DOHH2 (cell line): Measurements from ENCODE around the gene GALNT18.

Source experiments
- H3F3A ChIP-seq: fragments of 200-600 bp; sonication (generic), shearing (Covaris generic); 2 replicates; pipeline ENCODE4 v1.6.0; 2016; ENCODE audit warnings: antibody characterized with exemption, mild to moderate bottlenecking; ENCODE audit not compliant: control insufficient read depth, insufficient read depth
- H3K27ac ChIP-seq: fragments of 200-600 bp; sonication (generic); 2 replicates; pipeline ENCODE4 v1.5.1; 2014; ENCODE audit warnings: low read depth, mild to moderate bottlenecking, low read length, moderate library complexity
- H3K27me3 ChIP-seq: fragments of 200-600 bp; sonication (generic); 2 replicates; pipeline ENCODE4 v1.6.1; 2014; ENCODE audit warnings: mild to moderate bottlenecking, low read length, mixed read lengths; ENCODE audit not compliant: control insufficient read depth
- H3K36me3 ChIP-seq: fragments of 200-600 bp; sonication (generic); 2 replicates; pipeline ENCODE4 v1.6.1; 2014; ENCODE audit warnings: mild to moderate bottlenecking, low read length, moderate library complexity, mixed read lengths; ENCODE audit not compliant: control insufficient read depth
- H3K4me1 ChIP-seq: fragments of 200-600 bp; sonication (generic); 2 replicates; pipeline ENCODE4 v1.6.1; 2014; ENCODE audit warnings: mild to moderate bottlenecking, low read length, mixed read lengths; ENCODE audit not compliant: control insufficient read depth
- H3K4me2 ChIP-seq: fragments of 200-600 bp; sonication (generic); 2 replicates; pipeline ENCODE4 v1.6.0; 2014; ENCODE audit warnings: mild to moderate bottlenecking, low read length, moderate library complexity
- H3K4me3 ChIP-seq: fragments of 200-600 bp; sonication (generic); 2 replicates; pipeline ENCODE4 v1.5.1; 2014; ENCODE audit warnings: mild to moderate bottlenecking, low read length, mixed read lengths
- H3K79me2 ChIP-seq: fragments of 200-600 bp; sonication (generic); 2 replicates; pipeline ENCODE4 v1.6.1; 2014; ENCODE audit warnings: mild to moderate bottlenecking, low read length, mixed read lengths; ENCODE audit not compliant: control insufficient read depth
- H3K9me2 ChIP-seq: fragments of 200-600 bp; sonication (generic); replicated peaks from 2 replicates; pipeline ENCODE4 v1.6.1; 2014; ENCODE audit warnings: mild to moderate bottlenecking, low read length, mixed read lengths; ENCODE audit not compliant: control insufficient read depth
- H3K9me3 ChIP-seq: fragments of 200-600 bp; sonication (generic); 2 replicates; pipeline ENCODE4 v1.6.1; 2014; ENCODE audit warnings: antibody characterized with exemption, low read length, mixed read lengths; ENCODE audit not compliant: control insufficient read depth, insufficient read depth
- H4K20me1 ChIP-seq: fragments of 200-600 bp; sonication (generic); 2 replicates; pipeline ENCODE4 v1.6.0; 2014; ENCODE audit warnings: low read depth, mild to moderate bottlenecking, antibody characterized with exemption, low read length, moderate library complexity; ENCODE audit not compliant: control insufficient read depth, insufficient read depth
- CTCF ChIP-seq: fragments of 200-600 bp; sonication (generic); IDR thresholded peaks from one replicate; pipeline ENCODE4 v1.5.1; 2014; ENCODE audit warnings: antibody characterized with exemption, mild to moderate bottlenecking, low read depth, low read length; ENCODE audit not compliant: poor library complexity, severe bottlenecking
- EZH2phosphoT487 ChIP-seq: fragments of 200-600 bp; sonication (generic); IDR thresholded peaks from 2 replicates; pipeline ENCODE4 v1.6.1; 2017; ENCODE audit warnings: borderline replicate concordance, mild to moderate bottlenecking, antibody characterized with exemption, low read length, moderate library complexity, mixed read lengths

Gene GALNT18

GRCh38 chr11:11624204-11624603, 2.4 kb upstream of the GALNT18 start:
- Histone ChIP-seq H3K4me2 (no peak overlapping the region), H3F3A (no peaks in the 10 kb centered on the region), H3K27ac (no peak overlapping the region), H3K36me3 (no peaks in the 10 kb centered on the region), H4K20me1 (no peaks in the 10 kb centered on the region), H3K4me3 (no peak overlapping the region), H3K27me3 (peaks cover 17% of the 10 kb centered on the region), H3K9me3 (no peaks in the 10 kb centered on the region), H3K79me2 (no peaks in the 10 kb centered on the region), H3K9me2 (no peaks in the 10 kb centered on the region), H3K4me1 (0 out of 2 replicates have a peak, but pooled peaks cover 4% of the 10 kb centered on the region)
- TF ChIP-seq CTCF (no peak), EZH2phosphoT487 (no peak)

GRCh38 chr11:11622772-11623171, 967 bp upstream of the GALNT18 start:
- TF ChIP-seq CTCF: no peak
- TF ChIP-seq EZH2phosphoT487: no peak
- Histone ChIP-seq H3K27me3 (peaks cover 17% of the 10 kb centered on the region), H3K9me2 (no peaks in the 10 kb centered on the region), H3K9me3 (no peaks in the 10 kb centered on the region), H3K79me2 (no peaks in the 10 kb centered on the region), H3K36me3 (no peaks in the 10 kb centered on the region), H3K4me3 (no peak overlapping the region), H4K20me1 (no peaks in the 10 kb centered on the region), H3K27ac (no peak overlapping the region), H3K4me1 (0 out of 2 replicates have a peak, but pooled peaks cover 4% of the 10 kb centered on the region), H3F3A (no peaks in the 10 kb centered on the region), H3K4me2 (no peak overlapping the region)

- Histone ChIP-seq H3F3A (no peaks in the 10 kb centered on the region), H3K4me3 (no peak overlapping the region), H3K9me2 (no peaks in the 10 kb centered on the region), H3K36me3 (no peaks in the 10 kb centered on the region), H4K20me1 (no peaks in the 10 kb centered on the region), H3K27ac (no peak overlapping the region), H3K27me3 (peaks cover 17% of the 10 kb centered on the region), H3K4me1 (0 out of 2 replicates have a peak, but pooled peaks cover 4% of the 10 kb centered on the region), H3K4me2 (no peak overlapping the region; the same call in 1 of the 2 replicates), H3K79me2 (no peaks in the 10 kb centered on the region), H3K9me3 (no peaks in the 10 kb centered on the region)
- no peak for TF ChIP-seq EZH2phosphoT487
- no peak for TF ChIP-seq CTCF
These were observed 518 bp upstream of the GALNT18 start for GRCh38 chr11:11622340-11622706.
